Caki2 (cell line): Measurements from ENCODE around the gene CCP110. TPM values are rescaled to one million over a fixed set of nuclear protein-coding genes. Genes with fewer than 3 reads are reported as not detected.

ENCODE experiments used
- DNase-seq: peaks from one replicate; pipeline ENCODE4 v3.0.0-alpha.2; 2015; ENCODE audit warnings: low read depth
- in situ Hi-C: cut with HindIII; loops from 2 replicates; pipeline ENCODE4 v1.10.0; 2016; ENCODE audit warnings: low sequenced_read_pairs, low pct_unique_long_range_greater_than_20kb, mixed read lengths
- total RNA-seq: library from RNA; depleted of rRNA; stranded (reverse); fragments of >200 nt; shearing (Covaris generic); gene quantifications from 2 replicates; pipeline ENCODE4 v1.2.3, GENCODE V29; 2014; ENCODE audit warnings: low replicate concordance

CCP110 gene
- total RNA-seq, 1 experiment from 2014 or later, result 10.1 TPM

DNA sequence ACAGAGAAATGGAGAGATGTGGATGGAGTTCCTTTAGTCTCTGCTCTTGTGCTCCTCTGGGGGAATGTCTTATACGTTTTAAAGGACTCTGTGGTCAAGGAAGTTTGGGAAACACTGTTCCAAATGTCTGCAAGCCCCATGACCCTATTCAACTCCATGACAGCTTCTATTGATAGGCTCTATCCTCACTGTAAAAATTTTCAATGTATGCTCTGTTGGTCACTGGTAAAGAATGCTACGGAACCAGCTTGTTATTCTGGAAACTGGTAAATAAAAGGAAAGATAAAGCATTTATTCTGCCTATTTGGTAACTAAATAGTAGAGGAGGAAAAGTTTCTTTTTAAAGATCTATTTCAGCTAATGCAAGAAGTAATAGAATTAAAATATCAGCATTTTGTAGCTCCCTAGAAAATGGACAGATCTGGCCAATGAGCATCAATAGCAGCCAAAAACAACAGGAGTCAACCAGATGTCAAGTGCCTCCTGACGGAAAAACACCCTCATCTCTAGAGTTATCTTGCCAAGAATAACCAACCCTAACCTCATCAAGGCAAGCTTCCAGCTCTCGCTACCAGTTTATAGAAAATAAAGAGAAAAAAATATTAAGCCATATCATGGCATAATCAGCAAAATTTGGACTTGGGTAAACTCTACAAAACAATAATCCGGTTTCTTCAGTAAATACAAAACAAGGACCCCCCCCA lies 18.0 kb upstream of the CCP110 start:
- in situ Hi-C loops, result no loop called here
- DNase-seq, result peak; percentile 24

DNA sequence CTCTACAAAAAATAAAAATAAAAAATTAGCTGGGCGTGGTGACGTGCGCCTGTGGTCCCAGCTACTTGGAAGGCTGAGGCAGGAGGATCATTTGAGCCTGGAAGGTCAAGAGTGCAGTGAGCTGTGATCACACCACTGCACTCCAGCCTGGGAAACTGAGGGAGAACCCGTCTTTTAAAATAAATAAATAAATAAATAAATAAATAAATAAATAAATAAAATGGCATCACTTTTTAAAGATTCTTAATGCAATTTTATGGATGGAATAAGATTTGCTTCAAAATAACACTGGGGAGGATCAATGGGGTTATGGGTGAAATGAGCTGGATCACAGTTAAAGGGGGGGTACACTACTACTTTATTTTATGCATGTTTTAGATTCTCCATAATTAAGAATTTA lies 16.8 kb upstream of the CCP110 start:
- in situ Hi-C loops, result no loop called here
- DNase-seq, result no peak

DNA sequence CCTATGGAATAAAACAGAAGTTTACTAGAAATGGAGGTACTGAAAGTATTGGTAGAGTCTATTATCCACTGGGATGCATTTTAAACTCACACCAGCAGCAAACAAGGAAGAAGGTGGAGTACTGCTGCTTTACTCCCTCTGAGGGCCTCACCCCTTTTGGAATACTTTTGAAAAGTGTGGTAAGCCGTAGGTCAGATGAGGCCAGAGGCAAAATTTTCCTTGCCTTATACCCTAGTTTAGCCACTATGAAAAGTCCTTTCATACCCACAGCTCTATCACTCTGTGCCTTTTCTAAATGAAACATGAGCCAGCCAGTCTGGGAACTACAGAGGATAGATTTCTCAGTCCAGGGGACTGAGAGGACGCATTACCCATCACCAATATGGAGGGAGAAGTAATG lies 15.9 kb upstream of the CCP110 start:
- DNase-seq, result no peak
- in situ Hi-C loops, result no loop called here

DNA sequence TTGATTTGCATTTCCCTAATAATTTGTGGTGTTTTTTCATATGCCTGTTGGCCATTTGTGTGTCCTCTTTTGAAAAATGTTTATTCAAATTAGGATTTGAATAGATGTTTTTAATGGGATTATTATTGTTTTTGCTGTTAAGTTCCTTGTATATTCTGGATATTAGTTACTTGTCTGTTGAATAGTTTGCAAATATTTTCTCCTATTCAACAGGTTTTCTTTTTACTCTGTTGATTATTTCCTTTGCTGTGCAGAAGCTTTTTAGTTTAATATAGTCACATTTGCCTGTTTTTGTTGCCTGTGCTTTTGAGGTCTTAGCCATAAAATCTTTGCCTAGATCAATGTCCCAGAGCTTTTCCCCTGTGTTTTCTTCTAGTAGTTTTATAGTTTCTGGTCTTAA lies 11.4 kb upstream of the CCP110 start:
- DNase-seq, result no peak

DNA sequence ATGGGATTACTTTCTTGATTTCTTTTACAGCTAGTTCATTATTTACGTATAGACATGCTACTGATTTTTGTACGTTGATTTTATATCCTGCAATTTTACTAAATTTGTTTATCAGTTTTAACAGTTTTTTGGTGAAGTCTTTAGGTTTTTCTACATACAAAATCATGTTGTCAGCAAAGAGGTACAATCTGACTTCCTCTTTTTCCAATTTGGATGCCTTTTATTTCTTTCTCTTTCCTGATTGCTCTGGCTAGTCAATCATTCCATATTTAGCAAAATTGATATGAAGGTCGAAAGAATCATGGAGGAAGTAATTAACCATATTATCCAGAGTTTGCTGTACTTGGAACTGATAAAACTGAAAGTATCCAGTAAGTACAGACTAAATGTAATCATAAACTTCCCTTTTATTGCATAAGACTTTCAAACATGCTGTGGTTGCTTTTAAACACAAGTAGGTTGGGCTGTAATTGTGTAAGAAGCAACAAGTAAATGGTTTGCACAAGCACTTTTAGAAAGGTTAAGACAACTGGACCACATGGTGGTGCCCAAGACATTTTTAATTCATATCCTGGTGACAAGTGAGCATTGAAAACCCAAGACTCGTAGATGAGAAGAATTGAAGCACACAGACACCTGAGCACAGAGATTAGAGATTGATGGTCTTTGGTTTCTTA lies 10.2 kb upstream of the CCP110 start:
- in situ Hi-C loops, result no loop called here
- DNase-seq, result no peak

More for the DNA sequence above, 11.4 kb upstream of the CCP110 start:
- in situ Hi-C loops, result no loop called here

DNA sequence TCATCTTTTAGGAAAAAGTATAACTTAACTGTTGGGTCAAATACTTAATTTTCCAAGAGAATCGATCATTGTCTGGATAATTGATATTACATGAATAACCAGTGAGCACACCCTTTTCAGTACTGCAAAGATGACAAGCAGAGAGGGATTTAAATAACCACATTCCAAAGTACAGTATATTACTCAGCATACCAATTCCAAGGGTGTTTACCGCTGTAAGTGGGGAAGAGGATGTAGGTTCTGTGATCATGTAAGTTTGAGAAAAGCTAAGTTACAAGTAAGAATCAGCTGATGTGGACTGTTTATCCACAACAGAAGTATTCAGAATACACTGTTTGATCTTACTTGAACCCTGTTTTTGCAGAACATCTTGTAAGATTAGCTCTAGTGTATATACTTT lies 8.0 kb upstream of the CCP110 start:
- no peak for DNase-seq
- in situ Hi-C loops, result no loop called here

DNA sequence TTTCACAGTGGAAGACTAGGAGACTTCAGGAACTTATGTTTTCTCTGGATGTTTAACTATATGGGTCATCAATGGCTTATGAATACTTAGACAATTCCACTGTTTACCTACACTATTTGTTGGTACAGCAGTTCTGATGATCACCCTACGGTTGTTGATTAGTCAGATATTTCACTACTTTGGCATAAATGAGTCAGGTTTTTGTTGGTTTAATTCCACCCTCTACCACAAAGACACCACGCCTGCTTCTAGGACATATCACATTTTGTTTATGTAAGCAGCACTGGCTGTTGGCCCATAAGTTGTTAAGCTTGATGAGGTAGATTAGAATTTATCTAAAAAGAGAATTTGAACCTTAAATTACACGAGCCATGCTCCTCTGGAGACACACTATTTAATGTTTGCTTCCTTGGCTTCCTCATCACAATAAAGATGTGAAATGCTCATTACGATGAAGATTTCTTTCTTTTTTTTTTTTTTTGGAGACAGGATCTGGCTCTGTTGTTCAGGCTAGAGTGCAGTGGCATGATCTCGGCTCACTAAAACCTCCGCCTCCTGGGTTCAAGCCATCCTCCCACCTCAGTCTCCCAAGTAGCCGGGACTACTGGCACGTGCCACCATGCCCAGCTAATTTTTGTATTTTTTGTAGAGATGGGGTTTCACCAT lies 6.2 kb upstream of the CCP110 start:
- peak; percentile 44 for DNase-seq
- in situ Hi-C loops, result no loop called here

DNA sequence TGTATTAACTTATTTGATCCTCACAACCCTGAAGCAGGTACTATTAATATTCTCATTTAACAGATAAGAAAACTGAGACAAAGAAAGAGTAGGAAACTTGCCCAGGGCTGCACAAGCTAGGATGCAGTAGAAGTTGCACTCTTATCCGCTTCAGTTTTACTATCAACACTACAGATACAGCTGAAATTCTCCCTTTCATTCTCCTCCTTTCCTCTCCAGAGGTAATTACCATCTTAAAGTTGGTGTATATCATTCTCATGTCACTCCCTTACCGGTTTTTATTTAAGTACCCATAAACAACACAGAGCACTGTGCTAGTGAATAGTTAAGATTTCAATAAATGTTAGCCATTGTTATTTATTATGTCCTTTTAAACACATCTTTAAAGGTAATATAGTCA lies 5.4 kb upstream of the CCP110 start:
- in situ Hi-C loops, result no loop called here
- DNase-seq, result no peak

DNA sequence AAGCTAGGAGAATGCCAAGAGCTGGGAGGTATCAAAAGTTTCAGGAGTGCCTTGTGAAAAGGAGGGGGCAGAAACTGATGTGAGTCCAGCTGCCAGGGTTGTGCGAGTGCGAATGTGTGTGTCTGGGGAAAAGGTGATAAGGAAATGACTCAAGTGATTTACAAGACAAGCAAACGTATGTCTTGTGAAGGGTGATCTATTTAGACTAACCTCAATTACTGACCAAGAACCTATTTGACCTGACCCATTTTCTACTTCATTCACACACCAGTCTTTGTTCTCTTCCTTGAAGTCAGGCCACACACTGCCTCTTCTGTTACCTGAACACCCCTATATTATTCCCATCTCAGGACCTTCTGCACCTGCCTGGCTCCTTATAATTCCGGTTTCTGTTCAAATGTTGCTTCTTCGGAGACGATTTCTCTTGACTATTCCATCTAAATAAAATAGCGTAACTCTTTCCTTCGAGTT lies 2.8 kb upstream of the CCP110 start:
- in situ Hi-C loops, result no loop called here
- DNase-seq, result peak; percentile 63

DNA sequence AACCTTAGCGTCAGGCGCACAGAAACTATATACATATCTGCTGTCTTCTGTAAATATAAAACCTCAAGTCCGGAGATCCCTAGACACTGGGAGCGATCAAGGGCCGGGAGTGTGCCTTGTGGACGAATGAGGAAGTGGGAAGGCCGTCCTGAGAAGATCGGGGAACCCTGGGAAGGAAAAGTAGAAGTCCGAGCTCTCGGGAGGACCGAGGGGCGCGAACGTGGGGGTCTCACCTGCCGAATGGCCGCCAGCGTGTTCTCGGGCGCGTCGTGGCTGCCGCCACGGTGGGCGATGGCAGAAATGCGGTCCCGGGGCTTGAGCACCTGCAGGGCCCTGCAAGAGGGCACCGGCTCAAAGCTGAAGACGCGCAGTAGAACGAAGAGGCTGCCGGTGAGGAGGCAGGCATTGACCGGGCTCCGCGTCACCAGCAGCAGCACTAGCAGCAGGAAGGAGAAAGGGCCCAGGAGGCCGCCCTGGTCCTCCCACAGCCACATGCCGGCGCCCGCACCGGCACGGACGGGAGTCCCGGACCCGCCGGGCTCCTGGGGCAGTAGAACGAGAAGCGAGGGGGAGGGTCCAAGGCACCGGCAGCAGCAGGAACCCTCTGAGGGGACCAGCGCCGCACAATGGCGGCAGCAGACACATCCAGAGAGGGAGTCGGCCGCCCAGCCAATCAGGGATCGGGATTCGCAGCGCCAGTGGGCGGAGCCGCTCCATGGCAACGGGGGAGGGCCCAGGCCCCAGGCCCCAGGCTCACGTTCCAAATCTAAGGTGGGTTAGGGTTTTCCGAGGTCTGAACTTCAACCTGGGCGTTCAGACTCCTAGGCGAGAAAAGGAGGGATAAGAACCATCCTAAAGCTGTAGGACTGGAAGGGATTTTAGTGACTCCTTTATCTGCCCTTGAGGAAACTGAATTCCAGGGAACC lies 2.0 kb upstream of the CCP110 start, which contains the start of gene GDE1:
Gene GDE1 (minus strand): TSS at position 628 of the 926 bp plus-strand sequence. CDS start 134 bp downstream, at position 494.
- in situ Hi-C loops, result no loop called here
- peak; percentile 92 for DNase-seq

DNA sequence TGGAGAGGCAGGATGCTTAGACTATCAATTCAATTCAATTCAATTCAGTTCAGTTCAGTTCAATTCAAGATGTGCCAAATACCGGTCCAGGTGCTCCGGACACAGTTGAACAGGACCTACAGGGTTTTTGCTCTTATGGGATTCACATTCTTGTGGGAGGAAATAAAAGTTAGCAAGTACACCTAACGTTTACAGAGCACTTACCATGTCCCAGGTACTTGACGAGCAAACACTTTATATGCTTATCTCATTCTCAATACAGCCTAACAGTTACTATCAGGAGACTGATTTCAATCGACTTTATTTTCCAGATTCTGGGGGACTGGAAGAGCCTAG lies 1.4 kb upstream of the CCP110 start:
- DNase-seq, result no peak
- in situ Hi-C loops, result no loop called here

DNA sequence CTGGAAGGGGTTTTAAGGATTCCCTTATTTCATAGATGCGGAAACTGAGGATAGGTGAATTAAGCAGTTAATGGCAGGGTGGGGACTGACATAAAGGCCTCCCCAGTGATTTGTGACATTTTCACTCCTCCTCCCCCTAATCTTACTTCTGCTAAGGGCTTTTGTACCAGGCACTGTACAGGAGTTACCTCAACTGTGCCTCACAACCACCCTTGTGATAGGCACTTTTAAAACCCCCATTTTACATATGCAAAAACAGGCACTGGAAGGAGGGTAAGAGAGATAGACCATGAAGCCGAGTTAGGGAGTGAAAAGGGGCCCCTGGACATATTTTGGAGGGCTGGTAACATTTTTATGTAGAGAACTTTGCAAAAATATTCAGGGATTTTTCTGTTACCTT lies 982 bp upstream of the CCP110 start:
- in situ Hi-C loops, result no loop called here
- DNase-seq, result no peak

DNA sequence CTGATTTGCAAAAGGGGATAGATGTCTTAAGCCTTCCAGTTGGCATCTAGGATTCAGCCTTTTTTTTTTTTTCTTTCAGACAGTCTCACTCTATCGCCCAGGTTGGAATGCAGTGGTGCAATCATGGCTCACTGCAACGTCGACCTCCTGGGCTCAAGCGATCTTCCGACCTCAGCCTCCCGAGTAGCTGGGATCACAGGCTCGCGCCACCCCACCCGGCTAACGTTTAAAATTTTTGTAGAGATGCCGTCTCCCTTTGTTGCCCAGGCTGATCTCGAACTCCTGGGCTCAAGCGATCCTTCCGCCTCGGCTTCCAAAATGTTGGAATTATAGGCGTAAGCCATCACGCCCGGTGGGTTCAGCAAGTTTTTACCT lies 571 bp upstream of the CCP110 start:
- in situ Hi-C loops, result no loop called here
- no peak for DNase-seq

DNA sequence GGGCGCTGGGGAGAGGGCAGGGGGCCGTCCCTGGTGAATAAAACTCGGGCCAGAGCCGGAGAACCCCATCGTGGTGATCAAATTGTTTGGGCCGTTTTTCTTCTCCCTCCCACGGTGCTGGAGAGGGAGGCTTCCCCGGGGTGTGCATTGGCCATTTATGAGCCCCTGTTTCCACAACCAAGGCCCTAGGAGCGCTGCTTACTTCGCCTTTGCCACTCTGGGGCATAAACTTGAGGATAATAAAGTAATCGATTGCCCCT lies 544 bp downstream of the CCP110 start:
- no peak for DNase-seq
- in situ Hi-C loops, result no loop called here

DNA sequence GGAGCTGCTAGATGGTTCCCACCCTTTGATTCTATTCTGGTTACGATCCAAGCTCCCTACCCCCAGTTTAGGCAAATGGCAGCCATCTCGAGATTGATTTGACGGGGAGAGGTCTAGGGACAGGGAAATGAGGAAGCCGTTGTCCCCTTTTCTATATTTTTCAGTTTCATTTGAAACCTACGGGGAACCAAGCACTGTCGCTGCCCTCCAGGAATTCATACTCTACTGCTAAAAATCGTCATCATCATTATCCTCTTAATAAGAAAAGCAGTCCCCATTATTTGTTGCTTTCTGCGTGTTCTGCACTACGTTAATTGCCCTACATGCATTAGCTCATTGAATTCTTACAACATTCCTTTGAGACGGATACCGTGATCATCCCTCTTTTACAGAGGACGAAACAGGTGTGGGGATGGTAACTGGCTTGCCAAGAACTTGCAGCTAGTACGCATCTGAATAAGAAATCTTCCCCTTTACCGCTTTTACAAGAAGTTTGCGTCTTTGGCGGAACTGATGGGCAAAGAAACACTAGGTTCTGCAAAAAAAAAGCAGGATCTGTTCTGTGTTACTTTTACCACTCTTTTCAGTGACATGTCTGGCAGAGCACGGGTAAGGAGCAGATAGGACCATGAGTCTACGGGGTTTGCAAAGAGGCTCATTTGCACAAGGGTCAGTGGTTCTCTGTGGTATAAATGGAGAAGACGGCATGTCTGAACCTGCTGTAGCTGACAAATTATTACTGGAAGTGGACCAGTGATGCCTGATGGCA lies 1.1 kb downstream of the CCP110 start:
- in situ Hi-C loops, result loop anchor here (25.0 kb wide), 1 partner anchor 412 kb away; the partner anchor contains the start of gene ITPRIPL2
- DNase-seq, result peak; percentile 26

DNA sequence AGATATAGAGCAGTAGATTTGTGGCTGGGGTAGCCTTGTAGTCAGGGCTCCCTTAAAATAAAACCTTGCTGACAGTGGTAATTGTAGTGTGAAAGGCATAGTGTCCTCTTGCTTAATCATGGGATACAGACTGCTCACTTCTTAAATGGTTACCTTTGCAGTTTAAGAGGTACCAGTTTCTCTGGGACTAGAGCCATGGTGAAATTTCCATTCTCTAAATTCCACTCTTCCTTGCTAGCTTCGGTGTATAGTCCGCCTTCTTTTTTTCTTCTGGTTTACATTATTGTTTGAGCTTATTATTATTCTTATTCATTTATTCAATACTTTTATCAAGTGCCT lies 1.6 kb downstream of the CCP110 start:
- DNase-seq, result no peak
- in situ Hi-C loops, result loop anchor here (25.0 kb wide), 1 partner anchor 413 kb away; the partner anchor contains the start of gene ITPRIPL2

DNA sequence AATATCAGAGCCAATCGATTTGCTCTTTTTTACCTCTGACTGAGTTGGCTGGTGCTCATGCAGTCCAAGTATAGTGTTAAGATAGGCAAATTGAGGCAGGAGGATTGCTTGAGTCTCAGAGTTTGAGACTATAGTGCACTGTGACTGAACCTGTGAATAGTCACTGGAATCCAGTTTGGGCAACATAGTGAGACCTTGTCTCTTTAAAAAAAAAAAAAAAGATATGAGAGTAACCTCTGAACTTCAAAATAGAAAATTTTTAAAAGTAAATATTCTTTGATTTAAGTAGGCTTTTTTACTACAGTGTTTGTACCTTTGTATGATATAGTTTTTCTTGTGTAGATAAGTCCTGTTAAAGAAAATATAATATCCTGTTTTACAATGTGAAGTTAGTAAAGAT lies 3.4 kb downstream of the CCP110 start:
- in situ Hi-C loops, result loop anchor here (25.0 kb wide), 1 partner anchor 415 kb away; the partner anchor contains the start of gene ITPRIPL2
- no peak for DNase-seq

DNA sequence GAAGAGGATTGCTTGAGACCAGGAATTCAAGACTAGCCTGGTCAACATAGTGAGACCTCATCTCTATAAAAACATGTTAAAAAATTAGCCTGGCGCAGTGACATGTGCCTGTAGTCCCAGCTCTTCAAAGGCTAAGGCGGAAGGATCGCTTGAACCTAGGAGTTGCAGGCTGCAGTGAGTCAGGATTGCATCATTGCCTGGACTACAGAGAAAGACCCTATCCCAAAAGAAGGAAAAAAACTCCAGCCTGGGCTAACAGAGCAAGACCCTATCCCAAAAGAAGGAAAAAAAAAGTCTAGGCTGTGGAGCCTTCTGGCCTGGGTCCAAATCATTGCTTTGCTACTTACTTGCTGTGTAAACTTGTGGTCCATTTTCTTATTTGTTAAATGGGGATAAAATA lies 4.9 kb downstream of the CCP110 start:
- in situ Hi-C loops, result loop anchor here (25.0 kb wide), 1 partner anchor 416 kb away; the partner anchor contains the start of gene ITPRIPL2
- DNase-seq, result no peak
